K562 (cell line): ENCODE data around the gene PODXL2. TPM values are rescaled to one million over a fixed set of nuclear protein-coding genes. Genes with fewer than 3 reads are reported as not detected.

ENCODE experiments used
- ATAC-seq: fragments of 200-7000 bp; cut with Tn5 transposase; 3 replicates; pipeline ENCODE4 v1.9.1; 2020; ENCODE audit warnings: moderate library complexity
- BruUV-seq: library from RNA; stranded (reverse); fragments of 400-500 nt; replicated peaks from 2 replicates; lab custom pipeline; 2021; lab: Mats Ljungman, UMichigan
- CTCF ChIA-PET: fragments of 300-600 bp; formaldehyde crosslinking; extraction: SDS; loops from one replicate; lab custom pipeline; 2021; ENCODE audit warnings: low intra/inter-chr PET ratio; lab: Yijun Ruan, JAX
- POLR2A ChIA-PET: fragments of 300-600, 350-650 bp; sonication (Branson Sonifier 250); formaldehyde crosslinking; extraction: SDS; loops from one replicate; lab custom pipeline; 2021; ENCODE audit warnings: antibody characterized with exemption, inconsistent platforms; lab: Yijun Ruan, JAX
- DNase-seq, 4 experiments: peaks; one replicate each; pipeline versions ENCODE4 v3.0.0 to v3.0.0-alpha.2; 2011 to 2018; ENCODE audit warnings: low spot score in 3 of 4, mixed read lengths in 3 of 4; ENCODE audit errors: extremely low read depth in 1 of 4
- FAIRE-seq: peaks from 2 replicates; lab custom pipeline; 2011; peaks lifted over from hg19 to GRCh38; lab: Jason Lieb, UNC
- H2AFZ ChIP-seq: 2 replicates; pipeline ENCODE4 v1.6.0; 2011; ENCODE audit warnings: low read depth, low read length, control low read depth, inconsistent platforms
- H3K27ac ChIP-seq: fragments of 200-600 bp; 3 replicates; pipeline ENCODE4 v1.8.0; 2011; ENCODE audit warnings: low read depth, mild to moderate bottlenecking, control low read depth, inconsistent platforms, low read length, moderate library complexity, mixed read lengths; ENCODE audit errors: extremely low read depth
- H3K27me3 ChIP-seq, 2 experiments: fragments of 300-600 bp in 1 of 2; 2 replicates in 1 of 2; 3 replicates in 1 of 2; pipeline versions ENCODE4 v1.6.0 to v1.8.0; 2011; ENCODE audit warnings: inconsistent platforms in 2 of 2, low read length in 2 of 2, mild to moderate bottlenecking in 1 of 2, mixed read lengths in 1 of 2, moderate library complexity in 1 of 2; ENCODE audit not compliant: control insufficient read depth in 2 of 2, insufficient read depth in 2 of 2
- H3K36me3 ChIP-seq: fragments of 300-600 bp; 3 replicates; pipeline ENCODE4 v1.8.0; 2011; ENCODE audit warnings: mild to moderate bottlenecking, low read length, inconsistent platforms; ENCODE audit not compliant: control insufficient read depth, insufficient read depth
- H3K4me1 ChIP-seq, 2 experiments: fragments of 200-600 bp in 1 of 2; replicated peaks in 1 of 2; 2 replicates in 1 of 2; 3 replicates in 1 of 2; pipeline versions ENCODE4 v1.5.1 to v1.8.0; 2011; ENCODE audit warnings: inconsistent platforms in 2 of 2, low read length in 2 of 2, mild to moderate bottlenecking in 1 of 2, mixed read lengths in 1 of 2, moderate library complexity in 1 of 2; ENCODE audit not compliant: control insufficient read depth in 2 of 2, insufficient read depth in 2 of 2
- H3K4me2 ChIP-seq: 2 replicates; pipeline ENCODE4 v1.6.1; 2011; ENCODE audit warnings: low read length, control low read depth, inconsistent platforms, mixed read lengths; ENCODE audit not compliant: insufficient read depth
- H3K4me3 ChIP-seq: fragments of 200-600 bp; sonication (generic), shearing (Covaris generic); 2 replicates; pipeline ENCODE4 v1.5.1; 2016; ENCODE audit warnings: control low read depth, inconsistent platforms
- H3K79me2 ChIP-seq: fragments of 200-600 bp; 3 replicates; pipeline ENCODE4 v1.8.0; 2011; ENCODE audit warnings: low read length, inconsistent platforms; ENCODE audit not compliant: control insufficient read depth, insufficient read depth
- H3K9ac ChIP-seq, 2 experiments: 2 replicates each; pipeline versions ENCODE4 v1.6.0 to v1.6.1; 2011; ENCODE audit warnings: low read depth in 2 of 2, low read length in 2 of 2, control low read depth in 1 of 2, inconsistent platforms in 1 of 2, mild to moderate bottlenecking in 1 of 2, mixed read lengths in 1 of 2; ENCODE audit not compliant: insufficient read depth in 1 of 2
- H3K9me1 ChIP-seq: one replicate; pipeline ENCODE4 v1.6.0; 2011; ENCODE audit warnings: inconsistent platforms, mild to moderate bottlenecking, low read length, moderate library complexity; ENCODE audit not compliant: control insufficient read depth, insufficient read depth
- H3K9me3 ChIP-seq: replicated peaks from 2 replicates; pipeline ENCODE4 v1.5.1; 2011; ENCODE audit warnings: low read depth, low read length, inconsistent platforms; ENCODE audit not compliant: control insufficient read depth, insufficient read depth
- H4K20me1 ChIP-seq: replicated peaks from 2 replicates; pipeline ENCODE4 v1.6.1; 2011; ENCODE audit warnings: low read length, inconsistent platforms, mixed read lengths; ENCODE audit not compliant: control insufficient read depth, insufficient read depth
- ATF1 ChIP-seq, 2 experiments: fragments of 450-650 bp in 1 of 2; IDR thresholded peaks; 2 replicates each; pipeline ENCODE4 v1.6.1; 2016; ENCODE audit warnings: missing compliant biosample characterization in 1 of 2, missing genetic modification characterization in 1 of 2
- BRF1 ChIP-seq: IDR thresholded peaks from 3 replicates; pipeline ENCODE4 v1.6.1; 2011; ENCODE audit warnings: borderline replicate concordance, mild to moderate bottlenecking; ENCODE audit not compliant: insufficient read length; ENCODE audit errors: extremely low read depth
- CREB3 ChIP-seq: fragments of 450-650 bp; conservative IDR thresholded peaks from 2 replicates; pipeline ENCODE4 v1.6.1; 2016; ENCODE audit warnings: missing genetic modification characterization, low read depth, mild to moderate bottlenecking, missing compliant biosample characterization, moderate library complexity
- FOXA3 ChIP-seq, 2 experiments: fragments of 450-650 bp in 1 of 2; sonication (generic) in 1 of 2; formaldehyde crosslinking; IDR thresholded peaks in 1 of 2; conservative IDR thresholded peaks in 1 of 2; 2 replicates each; pipeline versions ENCODE4 v1.4.0 to v1.8.0; 2020 to 2022; ENCODE audit warnings: mild to moderate bottlenecking in 2 of 2, missing genetic modification reagents in 1 of 2
- GABPB1 ChIP-seq: sonication (generic); formaldehyde crosslinking; IDR thresholded peaks from 2 replicates; pipeline ENCODE4 v1.8.0; 2022; ENCODE audit warnings: mild to moderate bottlenecking, missing genetic modification reagents
- GABPB2 ChIP-seq: fragments of 250-450 bp; sonication (Bioruptor Pico); conservative IDR thresholded peaks from 2 replicates; pipeline ENCODE4 v1.5.1; 2021; ENCODE audit warnings: mild to moderate bottlenecking
- MCM3 ChIP-seq: fragments of 450-650 bp; IDR thresholded peaks from 2 replicates; pipeline ENCODE4 v1.6.1; 2016
- NR3C1 ChIP-seq: sonication (generic); formaldehyde crosslinking; IDR thresholded peaks from 2 replicates; pipeline ENCODE4 v1.8.1; 2022; ENCODE audit warnings: missing genetic modification reagents
- OTX1 ChIP-seq: fragments of 450-650 bp; formaldehyde crosslinking; IDR thresholded peaks from 2 replicates; pipeline ENCODE4 v1.4.0; 2022; ENCODE audit warnings: mild to moderate bottlenecking
- SMARCA4 ChIP-seq: fragments of 450-650 bp; IDR thresholded peaks from 2 replicates; pipeline ENCODE4 v1.6.1; 2016
- SMARCA5 ChIP-seq: fragments of 450-650 bp; IDR thresholded peaks from 2 replicates; pipeline ENCODE4 v1.6.1; 2016
- SREBF2 ChIP-seq: sonication (generic); formaldehyde crosslinking; IDR thresholded peaks from 2 replicates; pipeline ENCODE4 v1.4.0; 2020; ENCODE audit warnings: mild to moderate bottlenecking, missing genetic modification reagents
- STAT5A ChIP-seq: IDR thresholded peaks from 2 replicates; pipeline ENCODE4 v1.6.1; 2012; ENCODE audit warnings: low read length, inconsistent platforms, borderline replicate concordance
- TEAD4 ChIP-seq, 2 experiments: sonication (generic) in 1 of 2; formaldehyde crosslinking in 1 of 2; IDR thresholded peaks; 2 replicates each; pipeline versions ENCODE4 v1.6.1 to v1.8.0; 2012 to 2022; ENCODE audit warnings: borderline replicate concordance in 1 of 2, inconsistent platforms in 1 of 2, low read length in 1 of 2, mild to moderate bottlenecking in 1 of 2, missing genetic modification reagents in 1 of 2
- ZNF134 ChIP-seq: fragments of 250-450 bp; sonication (Bioruptor Pico); conservative IDR thresholded peaks from 2 replicates; pipeline ENCODE4 v1.4.0; 2020
- ZNF277 ChIP-seq: fragments of 250-450 bp; sonication (Bioruptor Pico); IDR thresholded peaks from 2 replicates; pipeline ENCODE4 v1.8.0; 2022; ENCODE audit warnings: inconsistent platforms, mild to moderate bottlenecking, moderate library complexity, borderline replicate concordance
- ZNF395 ChIP-seq: fragments of 200-800 bp; sonication (Bioruptor generic); IDR thresholded peaks from 2 replicates; pipeline ENCODE4 v1.6.1; 2017; ENCODE audit warnings: missing genetic modification characterization, missing compliant biosample characterization
- ZNF41 ChIP-seq: fragments of 250-450 bp; sonication (Bioruptor Pico); conservative IDR thresholded peaks from 2 replicates; pipeline ENCODE4 v1.4.0; 2020; ENCODE audit warnings: mild to moderate bottlenecking
- ZNF780A ChIP-seq: fragments of 250-450 bp; sonication (Bioruptor Pico); IDR thresholded peaks from 2 replicates; pipeline ENCODE4 v1.5.0; 2021; ENCODE audit warnings: mild to moderate bottlenecking
- WGBS: fragments of 100-300 bp; shearing (Covaris generic); methylation state at CpG from one replicate; pipeline ENCODE4 v1.1.6; 2016; ENCODE audit warnings: low coverage, mixed read lengths; ENCODE audit not compliant: insufficient coverage; ENCODE audit errors: missing lambda C conversion rate; 5-methylcytosine and 5-hydroxymethylcytosine counted together
- in situ Hi-C: fragments of 300-500 bp; cut with MboI; formaldehyde crosslinking; loops from 4 replicates; pipeline ENCODE4 v1.15.0; 2018; ENCODE audit warnings: inconsistent platforms, mixed read lengths
- intact Hi-C: fragments of 100-400 bp; cut with micrococcal nuclease; formaldehyde crosslinking; loops from 2 replicates; pipeline ENCODE4 v1.14.2; 2022
- polyA plus RNA-seq, 8 experiments: library from polyadenylated mRNA; depleted of rRNA in 4 of 8; stranded (reverse) in 5 of 8; unstranded in 3 of 8; fragments of >200 nt; fragmentation: Nextera tagmentation in 2 of 8; fragmentation: Illumina TruSeq in 1 of 8; extraction: Ambion mirVana in 2 of 8; extraction: Trizol in 1 of 8; gene quantifications; 2 replicates each; pipeline versions ENCODE4 v1.2.1 to v1.2.3, GENCODE V29; 2011 to 2014; ENCODE audit warnings: inconsistent platforms in 1 of 8, missing spikeins in 1 of 8
- total RNA-seq, 7 experiments: library from RNA; depleted of rRNA in 6 of 7; stranded (reverse); fragments of >200 nt in 6 of 7; fragmentation: Illumina TruSeq in 2 of 7; extraction: Trizol in 2 of 7; gene quantifications; 2 replicates each; pipeline versions ENCODE4 v1.2.1 to v1.2.3, GENCODE V29; 2011 to 2021; ENCODE audit warnings: low replicate concordance in 1 of 7
- TF ChIP-seq, protein P1 (sequence below): sonication (generic); formaldehyde crosslinking; IDR thresholded peaks from 2 replicates; pipeline ENCODE4 v1.8.0; 2022; ENCODE audit warnings: mild to moderate bottlenecking, missing genetic modification reagents

PODXL2 gene
- total and polyA plus RNA-seq, 9 of the 15 experiments (the other 6 are each of a cell fraction or from before 2014, with no cell fraction given): 0.03 to 52.5 (median 21.9) TPM

DNA sequence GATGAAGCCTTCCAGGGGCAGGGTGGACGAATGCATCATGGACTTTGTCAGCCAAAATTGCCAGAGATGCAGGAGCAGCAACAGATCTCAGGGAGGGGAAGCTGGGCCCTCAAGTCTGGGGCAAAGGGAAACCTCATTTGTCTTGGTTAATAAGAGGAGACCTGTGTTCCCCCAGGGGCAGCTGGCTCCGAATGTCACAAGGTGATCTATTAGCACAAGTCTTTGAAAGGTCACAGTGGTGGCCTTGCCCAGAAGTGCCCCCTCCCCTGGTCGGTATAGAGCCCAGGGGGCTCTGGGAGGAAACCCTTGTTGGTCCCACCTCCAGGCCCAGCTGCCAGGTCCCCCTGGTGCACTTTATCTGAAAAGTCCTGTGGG, 89.9 kb downstream of the PODXL2 start:
- WGBS: 0% methylated on average over 1 of the region's 3 CpGs
- ChIA-PET POLR2A (no interaction called here), CTCF (no interaction called here)
- intact Hi-C loops (no loop called here), in situ Hi-C loops (no loop called here)
- Histone ChIP-seq H3K79me2 (no peaks in the 10 kb centered on the region), H3K9ac (no peak overlapping the region), H3K4me3 (no peak overlapping the region), H3K36me3 (no peaks in the 10 kb centered on the region), H3K9me3 (no peaks in the 10 kb centered on the region), H4K20me1 (no peaks in the 10 kb centered on the region), H3K4me2 (no peak overlapping the region), H3K27me3 (peaks cover 31 to 69% of the 10 kb centered on the region in 2 experiments), H2AFZ (no peak overlapping the region), H3K4me1 (no peaks in the 10 kb centered on the region), H3K27ac (no peak overlapping the region), H3K9me1 (no peaks in the 10 kb centered on the region)
- DNase-seq: no peak
- no peak for FAIRE-seq
- TF ChIP-seq ZNF395 (CRISPR knock-in tag) (no peak), CREB3 (tag) (no peak), OTX1 (CRISPR knock-in tag) (no peak), FOXA3 (CRISPR knock-in tag; conservative IDR thresholded peaks at IDR 0.05 in 1 of 2, IDR thresholded peaks at IDR 0.05 in 1 of 2) (no peak), NR3C1 (CRISPR knock-in tag) (no peak), STAT5A (no peak), MCM3 (no peak), GABPB1 (CRISPR knock-in tag) (no peak), ZNF134 (CRISPR knock-in tag) (no peak), GABPB2 (no peak), ZNF277 (no peak), TEAD4 (IDR thresholded peaks at IDR 0.05; ENCODE audit: low read length) (no peak), TEAD4 (CRISPR knock-in tag; IDR thresholded peaks at IDR 0.05; ENCODE audit: borderline replicate concordance) (no peak), BRF1 (no peak), SMARCA5 (no peak), SMARCA4 (no peak), ATF1 (CRISPR knock-in tag; IDR thresholded peaks at IDR 0.05) (no peak), ATF1 (tag; IDR thresholded peaks at IDR 0.05) (no peak), SREBF2 (CRISPR knock-in tag) (no peak), ZNF41 (CRISPR knock-in tag) (no peak), ZNF780A (CRISPR knock-in tag) (no peak)
- TF ChIP-seq, protein P1, sequence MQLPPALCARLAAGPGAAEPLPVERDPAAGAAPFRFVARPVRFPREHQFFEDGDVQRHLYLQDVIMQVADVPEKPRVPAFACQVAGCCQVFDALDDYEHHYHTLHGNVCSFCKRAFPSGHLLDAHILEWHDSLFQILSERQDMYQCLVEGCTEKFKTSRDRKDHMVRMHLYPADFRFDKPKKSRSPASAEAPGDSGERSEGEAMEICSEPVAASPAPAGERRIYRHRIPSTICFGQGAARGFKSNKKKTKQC (CRISPR knock-in tag): no peak
- no peak for ATAC-seq
- BruUV-seq: no TSS peak
